MV-4-11 (cell line): ENCODE results near the gene COX4I1.

Experiments used
- DNase-seq: peaks from one replicate; lab custom pipeline; 2025; lab: John Stamatoyannopoulos, UW

Gene COX4I1

GRCh38 chr16:85840801-85841200, 41.3 kb downstream of the COX4I1 start:
- no peak for DNase-seq

- DNase-seq: no peak
Measured at GRCh38 chr16:85842435-85842834, 42.9 kb downstream of the COX4I1 start.

- no peak for DNase-seq
Measured at GRCh38 chr16:85842848-85843247, 43.4 kb downstream of the COX4I1 start.

- DNase-seq: no peak
Measured at GRCh38 chr16:85843471-85844168, 44.1 kb downstream of the COX4I1 start.

- no peak for DNase-seq
Measured at GRCh38 chr16:85844169-85844481, 44.6 kb downstream of the COX4I1 start.

- DNase-seq: peak; percentile 69
Measured at GRCh38 chr16:85844786-85845185, 45.3 kb downstream of the COX4I1 start.

GRCh38 chr16:85845266-85845665, 45.8 kb downstream of the COX4I1 start:
- DNase-seq: no peak

GRCh38 chr16:85846461-85846860, 47.0 kb downstream of the COX4I1 start:
- no peak for DNase-seq

GRCh38 chr16:85847036-85847435, 47.5 kb downstream of the COX4I1 start:
- DNase-seq: no peak

- no peak for DNase-seq
Measured at GRCh38 chr16:85847681-85848601, 48.4 kb downstream of the COX4I1 start.

- no peak for DNase-seq
Measured at GRCh38 chr16:85848986-85849385, 49.5 kb downstream of the COX4I1 start.

GRCh38 chr16:85849388-85849787, 49.9 kb downstream of the COX4I1 start:
- DNase-seq: no peak

- DNase-seq: no peak
Measured at GRCh38 chr16:85850344-85850880, 50.9 kb downstream of the COX4I1 start.

- DNase-seq: peak; percentile 58
Measured at GRCh38 chr16:85851034-85851785, 51.7 kb downstream of the COX4I1 start.

- DNase-seq: peak; percentile 92
Measured at GRCh38 chr16:85853547-85854545, 54.4 kb downstream of the COX4I1 start.

GRCh38 chr16:85854935-85855334, 55.4 kb downstream of the COX4I1 start:
- no peak for DNase-seq

GRCh38 chr16:85856079-85856478, 56.6 kb downstream of the COX4I1 start:
- DNase-seq: peak; percentile 54

- no peak for DNase-seq
Measured at GRCh38 chr16:85856585-85856984, 57.1 kb downstream of the COX4I1 start.
